ENCODE results near the gene SCNN1G. TPM values are rescaled to one million over a fixed set of nuclear protein-coding genes. Genes with fewer than 3 reads are reported as not detected.
"Not testable (repeated sequence)": the region's sequence is repeated elsewhere in the genome, so short reads cannot be mapped to it uniquely, and the experiment has no call there.

Gene SCNN1G
- total RNA-seq, 1 donor from 2014 or later, result 0.31 TPM

- DNase-seq, result no peak
Measured at GRCh38 chr16:23207485-23207884, 24.9 kb downstream of the SCNN1G start.

- no peak for DNase-seq
Measured at GRCh38 chr16:23209606-23210005, 27.1 kb downstream of the SCNN1G start.

- DNase-seq, result no peak
Measured at GRCh38 chr16:23213831-23214230, 31.3 kb downstream of the SCNN1G start.

- no peak for DNase-seq
Measured at GRCh38 chr16:23214796-23215195, 32.3 kb downstream of the SCNN1G start.

- DNase-seq, result no peak
Measured at GRCh38 chr16:23215435-23215834, 32.9 kb downstream of the SCNN1G start.

- DNase-seq, result no peak
Measured at GRCh38 chr16:23216658-23217246, 34.2 kb downstream of the SCNN1G start.

- no peak for DNase-seq
Measured at GRCh38 chr16:23217646-23218045, 35.1 kb downstream of the SCNN1G start.

GRCh38 chr16:23222929-23223328 is 40.4 kb downstream of the SCNN1G start:
- no peak for DNase-seq

- no peak for DNase-seq
Measured at GRCh38 chr16:23223368-23223767, 40.8 kb downstream of the SCNN1G start.

- DNase-seq, result no peak
Measured at GRCh38 chr16:23225109-23225508, 42.6 kb downstream of the SCNN1G start.

- DNase-seq, result no peak
Measured at GRCh38 chr16:23225634-23226033, 43.1 kb downstream of the SCNN1G start.

GRCh38 chr16:23227529-23227928 is 45.0 kb downstream of the SCNN1G start:
- no peak for DNase-seq

GRCh38 chr16:23229714-23230113 is 47.2 kb downstream of the SCNN1G start:
- no peak for DNase-seq

- no peak for DNase-seq
Measured at GRCh38 chr16:23232806-23233205, 50.3 kb downstream of the SCNN1G start.

- DNase-seq, result no peak
Measured at GRCh38 chr16:23235176-23235575, 52.6 kb downstream of the SCNN1G start.

GRCh38 chr16:23236983-23237382 is 54.4 kb downstream of the SCNN1G start:
- DNase-seq, result no peak

GRCh38 chr16:23240994-23241393 is 58.4 kb downstream of the SCNN1G start:
- DNase-seq, result no peak

- DNase-seq, result no peak
Measured at GRCh38 chr16:23244122-23244521, 61.6 kb downstream of the SCNN1G start.

GRCh38 chr16:23245268-23245667 is 62.7 kb downstream of the SCNN1G start:
- no peak for DNase-seq

- no peak for DNase-seq
Measured at GRCh38 chr16:23248261-23249194, 66.0 kb downstream of the SCNN1G start.

GRCh38 chr16:23249830-23250229 is 67.3 kb downstream of the SCNN1G start:
- DNase-seq, result no peak

GRCh38 chr16:23252310-23252709 is 69.8 kb downstream of the SCNN1G start:
- no peak for DNase-seq

- DNase-seq, result not testable (repeated sequence)
Measured at GRCh38 chr16:23253650-23254049, 71.1 kb downstream of the SCNN1G start.

- no peak for DNase-seq
Measured at GRCh38 chr16:23254338-23254737, 71.8 kb downstream of the SCNN1G start.
